Neural cell (in vitro differentiated cells): ENCODE results near the gene MYO18B.

Experiments used
- CTCF ChIP-seq: fragments of 450-650 bp; IDR thresholded peaks from 2 replicates; pipeline ENCODE4 v1.5.1; 2014; ENCODE audit warnings: antibody characterized with exemption, mild to moderate bottlenecking, moderate library complexity; ENCODE audit not compliant: poor library complexity, severe bottlenecking
- EP300 ChIP-seq: fragments of 450-650 bp; conservative IDR thresholded peaks from 2 replicates; pipeline ENCODE4 v1.6.1; 2014; ENCODE audit warnings: antibody characterized with exemption, mild to moderate bottlenecking, moderate library complexity; ENCODE audit not compliant: poor library complexity, severe bottlenecking
- EZH2 ChIP-seq: fragments of 200-600, 300-800 bp; shearing (Covaris generic), sonication (generic); IDR thresholded peaks from 2 replicates; pipeline ENCODE4 v1.6.1; 2014; ENCODE audit warnings: antibody characterized with exemption, low read length, borderline replicate concordance, mild to moderate bottlenecking; ENCODE audit not compliant: insufficient read depth, poor library complexity, severe bottlenecking
- MXI1 ChIP-seq: fragments of 450-650 bp; conservative IDR thresholded peaks from 2 replicates; pipeline ENCODE4 v1.6.1; 2014; ENCODE audit warnings: antibody characterized with exemption, mild to moderate bottlenecking; ENCODE audit not compliant: poor library complexity, severe bottlenecking
- POLR2AphosphoS5 ChIP-seq: IDR thresholded peaks from 2 replicates; pipeline ENCODE4 v1.6.1; 2012
- RAD21 ChIP-seq: fragments of 450-650 bp; conservative IDR thresholded peaks from 2 replicates; pipeline ENCODE4 v1.6.1; 2014; ENCODE audit warnings: antibody characterized with exemption, mild to moderate bottlenecking, moderate library complexity
- REST ChIP-seq: IDR thresholded peaks from 2 replicates; pipeline ENCODE4 v1.6.1; 2012; ENCODE audit warnings: borderline replicate concordance
- TAF1 ChIP-seq: IDR thresholded peaks from 2 replicates; pipeline ENCODE4 v1.6.1; 2012; ENCODE audit warnings: low read depth

- TF ChIP-seq CTCF (no peak), RAD21 (no peak), REST (no peak), POLR2AphosphoS5 (no peak), EP300 (no peak), TAF1 (no peak), MXI1 (no peak), EZH2 (no peak)
Measured at GRCh38 chr22:25697978-25698377, 44.0 kb upstream of the MYO18B start.
